ENCODE measurements around the gene PLEKHN1.

Gene PLEKHN1

GRCh38 chr1:925561-926421, 40.5 kb upstream of the PLEKHN1 start:
- no peak for DNase-seq (ENCODE audit: extremely low read depth, low read depth)
- peak; percentile 10; the same call in 1 of the 2 replicates for TF ChIP-seq CTCF (IDR thresholded peaks at IDR 0.05; ENCODE audit: low read depth, low read length)

- no peak for DNase-seq (ENCODE audit: extremely low read depth, low read depth)
- TF ChIP-seq CTCF (IDR thresholded peaks at IDR 0.05; ENCODE audit: low read depth, low read length) = no peak
Measured at GRCh38 chr1:927234-927633, 39.0 kb upstream of the PLEKHN1 start.

GRCh38 chr1:927748-928147, 38.5 kb upstream of the PLEKHN1 start:
- no peak for TF ChIP-seq CTCF (IDR thresholded peaks at IDR 0.05; ENCODE audit: low read depth, low read length)
- no peak for DNase-seq (ENCODE audit: extremely low read depth, low read depth)

GRCh38 chr1:928825-929661, 37.2 kb upstream of the PLEKHN1 start:
- no peak for DNase-seq (ENCODE audit: extremely low read depth, low read depth)
- no peak for TF ChIP-seq CTCF (IDR thresholded peaks at IDR 0.05; ENCODE audit: low read depth, low read length)

- no peak for DNase-seq (ENCODE audit: extremely low read depth, low read depth)
- TF ChIP-seq CTCF (IDR thresholded peaks at IDR 0.05; ENCODE audit: low read depth, low read length) = no peak
Measured at GRCh38 chr1:929712-930632, 36.3 kb upstream of the PLEKHN1 start.

GRCh38 chr1:930633-931138, 35.6 kb upstream of the PLEKHN1 start:
- TF ChIP-seq CTCF (IDR thresholded peaks at IDR 0.05; ENCODE audit: low read depth, low read length) = no peak
- DNase-seq (ENCODE audit: extremely low read depth, low read depth) = no peak
